ENCODE results near the gene NDUFV2.

The NDUFV2 gene

DNA sequence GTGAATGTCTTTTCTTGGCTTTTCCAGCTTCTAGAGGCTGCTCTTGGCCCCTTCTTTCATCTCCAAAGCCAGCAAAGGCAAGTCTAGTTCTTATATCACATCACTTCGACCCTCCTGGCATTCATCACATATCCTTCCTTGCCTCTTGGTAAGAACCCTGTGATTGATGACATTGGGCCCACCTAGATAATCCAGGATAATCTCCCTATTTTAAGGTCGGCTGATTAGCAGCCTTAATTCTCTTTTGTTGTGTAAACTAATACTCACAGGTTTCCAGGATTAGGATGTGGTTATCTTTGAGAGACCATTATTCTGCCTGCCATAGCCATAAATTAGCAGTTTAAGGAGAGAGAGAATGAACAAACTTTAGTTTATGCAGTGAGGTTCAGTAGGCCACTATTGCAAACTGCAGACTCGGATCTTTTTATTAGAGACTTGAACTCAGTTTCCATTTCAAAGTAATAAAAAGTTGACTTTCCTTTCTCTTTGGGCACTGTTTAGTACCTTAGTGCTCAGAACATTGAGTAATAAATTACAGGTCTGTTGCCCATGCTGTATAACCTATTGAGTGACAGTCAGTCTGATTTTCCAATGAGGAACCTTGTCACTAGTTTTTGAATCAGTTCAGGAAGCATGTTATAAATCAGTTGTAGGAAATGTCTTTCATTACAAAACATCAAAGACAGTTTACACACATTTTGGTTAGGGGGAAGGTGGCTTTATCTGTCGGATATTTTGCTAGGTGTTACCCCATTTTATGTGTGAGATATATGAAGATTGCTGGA, 4.5 kb downstream of the NDUFV2 start:
- Histone ChIP-seq H3K4me1 (ENCODE audit: control insufficient read depth, low read depth, low read length) (peaks cover 4% of the 10 kb centered on the region), H3K23ac (ENCODE audit: low read length) (no peak overlapping the region), H3K18ac (ENCODE audit: low read length) (no peak overlapping the region), H2AK5ac (ENCODE audit: low read length) (no peak overlapping the region), H2BK120ac (ENCODE audit: low read depth, low read length) (no peak overlapping the region), H3K9ac (ENCODE audit: low read length) (no peak overlapping the region), H3K79me1 (ENCODE audit: low read length) (peaks cover 2% of the 10 kb centered on the region), H3K4me3 (ENCODE audit: low read length) (no peak overlapping the region), H4K5ac (ENCODE audit: low read length) (no peak overlapping the region), H4K8ac (ENCODE audit: low read depth, low read length) (no peak overlapping the region), H3K27me3 (ENCODE audit: insufficient read depth, low read length, poor library complexity) (no peaks in the 10 kb centered on the region), H3K56ac (ENCODE audit: low read length) (no peak overlapping the region), H3K4ac (ENCODE audit: low read depth, low read length) (no peak overlapping the region), H3K4me2 (ENCODE audit: low read length) (no peak overlapping the region), H3K79me2 (ENCODE audit: control insufficient read depth, insufficient read depth, low read length) (peaks cover 78% of the 10 kb centered on the region), H2BK5ac (ENCODE audit: low read length) (no peak overlapping the region), H3K36me3 (ENCODE audit: control insufficient read depth, insufficient read depth, low read length) (no peaks in the 10 kb centered on the region), H2BK15ac (replicated peaks; ENCODE audit: low read depth) (no peak overlapping the region), H3K27ac (ENCODE audit: low read depth, low read length) (no peak overlapping the region)
- WGBS (ENCODE audit: extremely low coverage, insufficient coverage, low lambda C conversion rate): no CpG with 5 or more reads among the region's 4 CpGs
- peak; percentile 83 for DNase-seq

DNA sequence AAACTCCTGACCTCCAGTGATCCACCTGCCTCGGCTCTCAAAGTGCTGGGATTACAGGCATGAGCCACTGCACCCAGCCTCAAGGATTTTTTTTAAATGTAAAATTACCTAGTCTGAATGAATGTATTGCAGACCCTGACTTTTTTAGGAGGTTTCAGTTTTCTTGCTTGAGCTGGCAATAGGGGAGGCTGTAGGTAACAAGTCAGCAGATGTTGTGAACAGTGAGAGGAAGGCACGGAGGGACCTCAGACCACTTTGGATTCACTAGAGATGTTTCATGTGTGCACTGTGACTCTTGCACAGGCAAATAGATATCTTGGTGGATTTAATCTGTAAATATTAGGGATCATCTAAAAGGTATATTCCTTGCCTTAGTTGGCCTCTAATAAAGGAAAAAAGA, 6.4 kb downstream of the NDUFV2 start:
- no peaks in the 10 kb centered on the region for H3K36me3 ChIP-seq (ENCODE audit: control insufficient read depth, insufficient read depth, low read length)
- no peak overlapping the region for H3K4me2 ChIP-seq (ENCODE audit: low read length)
- H3K23ac ChIP-seq (ENCODE audit: low read length): no peak overlapping the region
- no peak overlapping the region for H2AK5ac ChIP-seq (ENCODE audit: low read length)
- H2BK120ac ChIP-seq (ENCODE audit: low read depth, low read length): no peak overlapping the region
- H3K9ac ChIP-seq (ENCODE audit: low read length): no peak overlapping the region
- peaks cover 4% of the 10 kb centered on the region for H3K4me1 ChIP-seq (ENCODE audit: control insufficient read depth, low read depth, low read length)
- no peak overlapping the region for H2BK15ac ChIP-seq (replicated peaks; ENCODE audit: low read depth)
- H3K79me2 ChIP-seq (ENCODE audit: control insufficient read depth, insufficient read depth, low read length): peaks cover 80% of the 10 kb centered on the region
- H3K4ac ChIP-seq (ENCODE audit: low read depth, low read length): no peak overlapping the region
- no peak overlapping the region for H4K5ac ChIP-seq (ENCODE audit: low read length)
- H3K27me3 ChIP-seq (ENCODE audit: insufficient read depth, low read length, poor library complexity): no peaks in the 10 kb centered on the region
- no peak overlapping the region for H3K18ac ChIP-seq (ENCODE audit: low read length)
- no peak overlapping the region for H4K8ac ChIP-seq (ENCODE audit: low read depth, low read length)
- DNase-seq: no peak
- WGBS (ENCODE audit: extremely low coverage, insufficient coverage, low lambda C conversion rate): no CpG with 5 or more reads among the region's 2 CpGs
- peaks cover 2% of the 10 kb centered on the region for H3K79me1 ChIP-seq (ENCODE audit: low read length)
- no peak overlapping the region for H3K27ac ChIP-seq (ENCODE audit: low read depth, low read length)
- no peak overlapping the region for H3K4me3 ChIP-seq (ENCODE audit: low read length)
- H2BK5ac ChIP-seq (ENCODE audit: low read length): no peak overlapping the region
- H3K56ac ChIP-seq (ENCODE audit: low read length): no peak overlapping the region

DNA sequence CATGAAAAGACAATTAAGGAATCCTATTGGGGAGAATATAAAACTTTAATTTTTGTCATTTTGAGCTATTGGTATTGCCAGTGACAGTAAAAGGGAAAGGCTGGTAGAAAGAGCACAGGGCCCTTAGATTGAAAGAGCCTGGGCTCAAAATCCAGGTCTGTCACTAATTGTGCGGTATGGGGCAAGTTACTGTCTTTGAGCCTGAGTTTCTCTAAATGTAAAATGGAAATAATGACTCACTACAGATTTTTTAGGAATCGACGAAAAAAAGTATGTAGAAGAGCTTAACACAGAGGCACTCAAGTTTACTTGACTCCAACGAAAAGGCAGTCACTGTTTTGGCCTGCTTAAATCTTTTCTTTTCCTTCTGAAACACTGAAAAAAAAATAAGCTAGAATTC, 7.0 kb downstream of the NDUFV2 start:
- no peaks in the 10 kb centered on the region for H3K36me3 ChIP-seq (ENCODE audit: control insufficient read depth, insufficient read depth, low read length)
- H2BK120ac ChIP-seq (ENCODE audit: low read depth, low read length): no peak overlapping the region
- H3K9ac ChIP-seq (ENCODE audit: low read length): no peak overlapping the region
- H3K4me3 ChIP-seq (ENCODE audit: low read length): no peak overlapping the region
- H4K5ac ChIP-seq (ENCODE audit: low read length): no peak overlapping the region
- H2BK15ac ChIP-seq (replicated peaks; ENCODE audit: low read depth): no peak overlapping the region
- no peak overlapping the region for H3K18ac ChIP-seq (ENCODE audit: low read length)
- H3K79me2 ChIP-seq (ENCODE audit: control insufficient read depth, insufficient read depth, low read length): peaks cover 76% of the 10 kb centered on the region
- WGBS (ENCODE audit: extremely low coverage, insufficient coverage, low lambda C conversion rate): no CpG with 5 or more reads among the region's 4 CpGs
- no peak overlapping the region for H4K8ac ChIP-seq (ENCODE audit: low read depth, low read length)
- no peak overlapping the region for H3K27ac ChIP-seq (ENCODE audit: low read depth, low read length)
- H3K56ac ChIP-seq (ENCODE audit: low read length): no peak overlapping the region
- peak; percentile 32 for DNase-seq
- H2AK5ac ChIP-seq (ENCODE audit: low read length): no peak overlapping the region
- H3K4me1 ChIP-seq (ENCODE audit: control insufficient read depth, low read depth, low read length): peaks cover 4% of the 10 kb centered on the region
- H3K27me3 ChIP-seq (ENCODE audit: insufficient read depth, low read length, poor library complexity): no peaks in the 10 kb centered on the region
- no peak overlapping the region for H2BK5ac ChIP-seq (ENCODE audit: low read length)
- H3K79me1 ChIP-seq (ENCODE audit: low read length): peaks cover 2% of the 10 kb centered on the region
- no peak overlapping the region for H3K23ac ChIP-seq (ENCODE audit: low read length)
- no peak overlapping the region for H3K4ac ChIP-seq (ENCODE audit: low read depth, low read length)
- no peak overlapping the region for H3K4me2 ChIP-seq (ENCODE audit: low read length)

DNA sequence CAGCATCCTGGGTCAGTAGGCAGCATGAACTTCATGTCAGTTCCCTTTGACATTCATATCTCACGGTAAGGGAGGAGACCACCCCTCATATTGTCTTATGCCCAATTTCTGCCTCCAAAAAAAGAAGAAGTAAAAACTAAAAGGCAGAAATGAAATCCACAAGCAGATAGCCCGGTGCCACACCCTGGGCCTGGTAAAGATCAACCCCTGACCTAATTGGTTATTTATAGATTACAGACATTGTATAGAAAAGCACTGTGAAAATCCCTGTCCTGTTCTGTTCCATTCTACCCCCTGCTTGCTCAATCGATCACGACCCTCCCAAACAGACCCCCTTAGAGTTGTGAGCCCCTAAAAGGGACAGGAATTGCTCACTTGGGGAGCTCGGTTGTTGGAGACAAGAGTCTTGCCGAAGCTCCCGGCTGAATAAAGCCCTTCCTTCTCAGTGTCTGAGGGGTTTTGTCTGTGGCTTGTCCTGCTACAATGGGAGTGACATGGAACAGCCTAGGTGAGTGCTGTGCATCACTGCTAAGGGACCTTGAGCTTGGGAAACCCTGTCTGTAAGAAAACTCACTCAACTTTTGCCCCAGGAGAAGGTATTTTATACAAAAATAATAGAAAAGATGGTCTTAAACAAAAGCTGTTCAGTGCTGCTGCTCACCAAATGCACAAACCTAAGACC, 11.1 kb downstream of the NDUFV2 start:
- Histone ChIP-seq H3K79me2 (ENCODE audit: control insufficient read depth, insufficient read depth, low read length) (peaks cover 51% of the 10 kb centered on the region), H4K5ac (ENCODE audit: low read length) (no peak overlapping the region), H2AK5ac (ENCODE audit: low read length) (no peak overlapping the region), H3K36me3 (ENCODE audit: control insufficient read depth, insufficient read depth, low read length) (no peaks in the 10 kb centered on the region), H3K4me3 (ENCODE audit: low read length) (no peak overlapping the region), H3K27ac (ENCODE audit: low read depth, low read length) (no peak overlapping the region), H3K4me1 (ENCODE audit: control insufficient read depth, low read depth, low read length) (peaks cover 2% of the 10 kb centered on the region), H3K79me1 (ENCODE audit: low read length) (peaks cover 2% of the 10 kb centered on the region), H3K56ac (ENCODE audit: low read length) (no peak overlapping the region), H3K27me3 (ENCODE audit: insufficient read depth, low read length, poor library complexity) (no peaks in the 10 kb centered on the region), H2BK15ac (replicated peaks; ENCODE audit: low read depth) (no peak overlapping the region), H2BK5ac (ENCODE audit: low read length) (no peak overlapping the region), H3K4me2 (ENCODE audit: low read length) (no peak overlapping the region), H3K4ac (ENCODE audit: low read depth, low read length) (no peak overlapping the region), H4K8ac (ENCODE audit: low read depth, low read length) (no peak overlapping the region), H3K18ac (ENCODE audit: low read length) (no peak overlapping the region), H2BK120ac (ENCODE audit: low read depth, low read length) (no peak overlapping the region), H3K9ac (ENCODE audit: low read length) (no peak overlapping the region), H3K23ac (ENCODE audit: low read length) (no peak overlapping the region)
- WGBS (ENCODE audit: extremely low coverage, insufficient coverage, low lambda C conversion rate): no CpG with 5 or more reads among the region's 7 CpGs
- DNase-seq: no peak

DNA sequence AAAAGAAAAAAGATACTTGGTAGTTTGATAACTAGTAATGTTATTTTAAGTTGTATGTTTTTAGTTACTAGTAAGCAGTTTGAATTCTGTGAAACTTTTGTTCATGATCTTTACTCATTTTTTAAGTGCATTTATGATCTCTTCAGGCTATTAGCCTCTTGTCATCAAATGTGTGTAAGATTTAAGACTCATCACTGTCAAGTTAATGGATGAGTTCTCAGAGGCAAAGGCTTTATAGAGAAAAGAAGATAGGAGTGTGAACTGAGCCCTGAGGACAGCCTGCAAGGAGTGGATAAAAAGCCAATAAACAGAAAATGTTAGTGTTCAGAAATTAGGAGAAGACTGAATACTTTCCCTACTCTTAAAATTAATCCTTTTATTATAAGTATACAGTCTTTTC, 13.5 kb downstream of the NDUFV2 start:
- Histone ChIP-seq H3K27ac (ENCODE audit: low read depth, low read length) (no peak overlapping the region), H3K4me3 (ENCODE audit: low read length) (no peak overlapping the region), H2AK5ac (ENCODE audit: low read length) (no peak overlapping the region), H3K4me1 (ENCODE audit: control insufficient read depth, low read depth, low read length) (no peaks in the 10 kb centered on the region), H3K36me3 (ENCODE audit: control insufficient read depth, insufficient read depth, low read length) (no peaks in the 10 kb centered on the region), H4K5ac (ENCODE audit: low read length) (no peak overlapping the region), H2BK120ac (ENCODE audit: low read depth, low read length) (no peak overlapping the region), H3K79me2 (ENCODE audit: control insufficient read depth, insufficient read depth, low read length) (peaks cover 31% of the 10 kb centered on the region), H3K4ac (ENCODE audit: low read depth, low read length) (no peak overlapping the region), H4K8ac (ENCODE audit: low read depth, low read length) (no peak overlapping the region), H3K27me3 (ENCODE audit: insufficient read depth, low read length, poor library complexity) (no peaks in the 10 kb centered on the region), H2BK5ac (ENCODE audit: low read length) (no peak overlapping the region), H3K9ac (ENCODE audit: low read length) (no peak overlapping the region), H2BK15ac (replicated peaks; ENCODE audit: low read depth) (no peak overlapping the region), H3K18ac (ENCODE audit: low read length) (no peak overlapping the region), H3K79me1 (ENCODE audit: low read length) (peaks cover 2% of the 10 kb centered on the region), H3K23ac (ENCODE audit: low read length) (no peak overlapping the region), H3K56ac (ENCODE audit: low read length) (no peak overlapping the region), H3K4me2 (ENCODE audit: low read length) (no peak overlapping the region)
- no peak for DNase-seq

All from mesendoderm (in vitro differentiated cells).